HG02938 (cell line): Measurements from ENCODE around the gene GRIK1.

Experiments used
- ATAC-seq: cut with Tn5 transposase; IDR thresholded peaks from one replicate; pipeline ENCODE4 v1.9.1; 2021; ENCODE audit warnings: mild to moderate bottlenecking, moderate library complexity; ENCODE audit not compliant: unreplicated experiment

The GRIK1 gene

GRCh38 chr21:29721964-29722363, 217.8 kb downstream of the GRIK1 start:
- no peak for ATAC-seq

GRCh38 chr21:29721221-29721620, 218.6 kb downstream of the GRIK1 start:
- ATAC-seq = no peak

GRCh38 chr21:29719521-29719920, 220.3 kb downstream of the GRIK1 start:
- no peak for ATAC-seq

GRCh38 chr21:29718081-29718815, 221.5 kb downstream of the GRIK1 start:
- ATAC-seq = no peak

- no peak for ATAC-seq
Measured at GRCh38 chr21:29717659-29718058, 222.1 kb downstream of the GRIK1 start.

- ATAC-seq = no peak
Measured at GRCh38 chr21:29716753-29717152, 223.0 kb downstream of the GRIK1 start.

- no peak for ATAC-seq
Measured at GRCh38 chr21:29715089-29715488, 224.7 kb downstream of the GRIK1 start.

GRCh38 chr21:29712818-29713217, 227.0 kb downstream of the GRIK1 start:
- ATAC-seq = no peak

GRCh38 chr21:29711236-29711635, 228.6 kb downstream of the GRIK1 start:
- no peak for ATAC-seq

- ATAC-seq = no peak
Measured at GRCh38 chr21:29710498-29710897, 229.3 kb downstream of the GRIK1 start.

GRCh38 chr21:29708401-29708800, 231.4 kb downstream of the GRIK1 start:
- ATAC-seq = no peak

GRCh38 chr21:29704719-29705118, 235.1 kb downstream of the GRIK1 start:
- no peak for ATAC-seq

GRCh38 chr21:29701676-29702075, 238.1 kb downstream of the GRIK1 start:
- ATAC-seq = no peak

- ATAC-seq = peak; percentile 72
Measured at GRCh38 chr21:29697555-29698193, 242.1 kb downstream of the GRIK1 start.

GRCh38 chr21:29696937-29697336, 242.9 kb downstream of the GRIK1 start:
- no peak for ATAC-seq

- no peak for ATAC-seq
Measured at GRCh38 chr21:29691616-29692491, 247.9 kb downstream of the GRIK1 start.

- no peak for ATAC-seq
Measured at GRCh38 chr21:29689753-29690152, 250.0 kb downstream of the GRIK1 start.

GRCh38 chr21:29684106-29684505, 255.7 kb downstream of the GRIK1 start:
- no peak for ATAC-seq

GRCh38 chr21:29682800-29683199, 257.0 kb downstream of the GRIK1 start:
- no peak for ATAC-seq

- ATAC-seq = no peak
Measured at GRCh38 chr21:29680273-29680672, 259.5 kb downstream of the GRIK1 start.

- ATAC-seq = no peak
Measured at GRCh38 chr21:29678626-29679025, 261.2 kb downstream of the GRIK1 start.

GRCh38 chr21:29677326-29677725, 262.5 kb downstream of the GRIK1 start:
- no peak for ATAC-seq
